GM23248 (cell line): ENCODE results near the gene ATF6. TPM values are rescaled to one million over a fixed set of nuclear protein-coding genes. Genes with fewer than 3 reads are reported as not detected.

Experiments used
- DNase-seq: peaks from one replicate; pipeline ENCODE4 v3.0.0-alpha.2; 2015
- H2AFZ ChIP-seq: fragments of 200-600 bp; sonication (generic); 2 replicates; pipeline ENCODE4 v1.6.1; 2016; ENCODE audit warnings: antibody characterized with exemption
- H3F3A ChIP-seq: fragments of 200-600 bp; sonication (generic); 2 replicates; pipeline ENCODE4 v1.6.1; 2016; ENCODE audit warnings: mild to moderate bottlenecking, antibody characterized with exemption, mixed run types; ENCODE audit not compliant: insufficient read depth
- H3K27ac ChIP-seq: fragments of 200-600 bp; sonication (generic); 2 replicates; pipeline ENCODE4 v1.5.1; 2016; ENCODE audit warnings: mild to moderate bottlenecking
- H3K27me3 ChIP-seq: fragments of 200-600 bp; sonication (generic); replicated peaks from 2 replicates; pipeline ENCODE4 v1.6.1; 2016; ENCODE audit warnings: mild to moderate bottlenecking; ENCODE audit not compliant: insufficient read depth
- H3K36me3 ChIP-seq: fragments of 200-600 bp; sonication (generic); 2 replicates; pipeline ENCODE4 v1.6.1; 2016; ENCODE audit warnings: low read depth, mild to moderate bottlenecking
- H3K4me1 ChIP-seq: fragments of 200-600 bp; sonication (generic); 2 replicates; pipeline ENCODE4 v1.6.1; 2016; ENCODE audit warnings: mild to moderate bottlenecking; ENCODE audit not compliant: insufficient read depth
- H3K4me2 ChIP-seq: fragments of 200-600 bp; sonication (generic); one replicate; pipeline ENCODE4 v1.6.1; 2016; ENCODE audit warnings: mild to moderate bottlenecking; ENCODE audit not compliant: unreplicated experiment
- H3K4me3 ChIP-seq: fragments of 200-600 bp; sonication (generic); 2 replicates; pipeline ENCODE4 v1.5.1; 2016; ENCODE audit warnings: mild to moderate bottlenecking
- H3K79me2 ChIP-seq: fragments of 200-600 bp; sonication (generic); 2 replicates; pipeline ENCODE4 v1.6.1; 2016; ENCODE audit warnings: mild to moderate bottlenecking; ENCODE audit not compliant: insufficient read depth
- H3K9ac ChIP-seq: fragments of 200-600 bp; sonication (generic); 2 replicates; pipeline ENCODE4 v1.6.1; 2016; ENCODE audit warnings: mild to moderate bottlenecking
- H3K9me2 ChIP-seq: fragments of 200-600 bp; sonication (generic); 2 replicates; pipeline ENCODE4 v1.6.1; 2016; ENCODE audit warnings: mixed run types, mild to moderate bottlenecking, moderate library complexity; ENCODE audit not compliant: insufficient read depth
- H3K9me3 ChIP-seq: fragments of 200-600 bp; sonication (generic); one replicate; pipeline ENCODE4 v1.6.1; 2017; ENCODE audit warnings: low read depth
- H4K20me1 ChIP-seq: fragments of 200-600 bp; sonication (generic); 2 replicates; pipeline ENCODE4 v1.6.0; 2016; ENCODE audit not compliant: insufficient read depth
- EZH2 ChIP-seq: fragments of 200-600 bp; sonication (generic); IDR thresholded peaks from 2 replicates; pipeline ENCODE4 v1.6.1; 2018; ENCODE audit warnings: antibody characterized with exemption, mild to moderate bottlenecking; ENCODE audit not compliant: insufficient read depth, poor library complexity, severe bottlenecking
- EZH2phosphoT487 ChIP-seq: fragments of 200-600 bp; sonication (generic); IDR thresholded peaks from 2 replicates; pipeline ENCODE4 v1.6.1; 2018; ENCODE audit warnings: antibody characterized with exemption, moderate library complexity, mild to moderate bottlenecking, low read depth; ENCODE audit not compliant: insufficient read depth
- WGBS, 2 experiments: methylation state at CpG; one replicate each; pipeline ENCODE4 v1.1.6; 2015 to 2017; ENCODE audit warnings: low lambda C conversion rate in 2 of 2, low coverage in 1 of 2; ENCODE audit errors: missing lambda C conversion rate in 2 of 2; 5-methylcytosine and 5-hydroxymethylcytosine counted together
- in situ Hi-C: fragments of 300-500 bp; cut with MboI; formaldehyde crosslinking; loops from 2 replicates; pipeline ENCODE4 v1.15.0; 2020
- polyA plus RNA-seq: library from polyadenylated mRNA; unstranded; fragments of >200 nt; fragmentation: Nextera tagmentation; extraction: Ambion mirVana; gene quantifications from 2 replicates; pipeline ENCODE4 v1.2.1, GENCODE V29; 2016
- total RNA-seq: library from RNA; depleted of rRNA; stranded (reverse); fragments of >200 nt; shearing (Covaris generic); gene quantifications from 2 replicates; pipeline ENCODE4 v1.2.3, GENCODE V29; 2014

Gene ATF6
- total and polyA plus RNA-seq, 2 experiments from 2014 or later: 14.8 to 19.8 TPM

DNA sequence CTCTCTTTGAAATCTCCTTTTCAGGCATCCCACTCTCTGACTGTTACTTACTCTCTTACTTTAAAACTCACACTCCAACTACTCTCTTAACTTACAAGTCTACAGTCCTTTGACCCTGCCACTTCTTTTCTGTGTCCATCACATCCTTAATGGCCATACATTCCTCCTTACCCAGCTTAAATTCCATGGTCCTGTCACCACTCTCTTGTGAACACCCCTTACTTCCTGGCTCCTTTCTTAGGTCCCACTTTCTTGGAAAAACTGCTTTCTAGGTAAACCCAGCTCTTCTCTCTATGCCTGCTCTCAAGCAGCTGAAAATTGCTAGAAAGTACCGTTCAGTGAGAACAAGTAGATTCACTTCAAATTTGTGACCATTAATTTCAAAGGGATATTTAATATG, 148.5 kb downstream of the ATF6 start:
- Histone ChIP-seq H3K4me1 (peaks cover 25% of the 10 kb centered on the region), H3F3A (peaks cover 22% of the 10 kb centered on the region), H3K27me3 (no peaks in the 10 kb centered on the region), H2AFZ (no peak overlapping the region), H3K79me2 (no peaks in the 10 kb centered on the region), H3K9ac (no peak overlapping the region), H3K27ac (no peak overlapping the region), H3K4me3 (no peak overlapping the region), H3K9me2 (peaks cover 3% of the 10 kb centered on the region; the same call in 1 of the 2 replicates), H3K9me3 (no peaks in the 10 kb centered on the region), H4K20me1 (no peaks in the 10 kb centered on the region), H3K36me3 (no peaks in the 10 kb centered on the region), H3K4me2 (no peak overlapping the region)
- TF ChIP-seq EZH2phosphoT487 (no peak), EZH2 (no peak)
- 94 to 96% methylated on average over 1 of the region's 1 CpG for WGBS, 2 experiments
- DNase-seq: no peak
- in situ Hi-C loops: no loop called here

DNA sequence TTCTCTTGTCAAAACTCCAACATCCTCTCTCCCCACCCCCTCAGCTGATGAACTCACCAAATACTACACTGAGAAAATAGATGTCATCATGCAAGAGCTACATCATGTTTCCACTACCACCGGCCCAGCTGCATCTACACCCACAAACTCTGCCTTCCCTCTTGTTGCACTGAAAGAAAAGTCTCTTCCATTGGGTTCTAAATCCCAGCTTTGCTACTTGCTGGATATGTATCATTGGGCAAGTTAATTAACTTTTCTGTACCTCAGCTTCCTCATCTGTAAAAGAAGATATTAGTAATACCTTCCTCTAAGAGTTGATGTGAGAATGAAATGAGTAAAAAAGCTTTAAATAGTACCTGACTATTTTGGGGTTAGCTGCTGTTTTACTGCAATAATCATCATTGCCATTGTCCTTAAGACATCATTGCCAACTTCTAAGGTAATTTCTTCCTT, 149.0 kb downstream of the ATF6 start:
- Histone ChIP-seq H4K20me1 (no peaks in the 10 kb centered on the region), H2AFZ (no peak overlapping the region), H3K27me3 (no peaks in the 10 kb centered on the region), H3K4me3 (no peak overlapping the region), H3K9me3 (no peaks in the 10 kb centered on the region), H3K9me2 (peaks cover 3% of the 10 kb centered on the region; the same call in 1 of the 2 replicates), H3K79me2 (no peaks in the 10 kb centered on the region), H3K4me1 (peaks cover 24% of the 10 kb centered on the region), H3F3A (peaks cover 21% of the 10 kb centered on the region), H3K36me3 (no peaks in the 10 kb centered on the region), H3K9ac (no peak overlapping the region), H3K4me2 (no peak overlapping the region), H3K27ac (no peak overlapping the region)
- in situ Hi-C loops: no loop called here
- 93 to 94% methylated on average over 1 of the region's 1 CpG for WGBS, 2 experiments
- peak; percentile 24 for DNase-seq
- no peak for TF ChIP-seq EZH2phosphoT487
- no peak for TF ChIP-seq EZH2

DNA sequence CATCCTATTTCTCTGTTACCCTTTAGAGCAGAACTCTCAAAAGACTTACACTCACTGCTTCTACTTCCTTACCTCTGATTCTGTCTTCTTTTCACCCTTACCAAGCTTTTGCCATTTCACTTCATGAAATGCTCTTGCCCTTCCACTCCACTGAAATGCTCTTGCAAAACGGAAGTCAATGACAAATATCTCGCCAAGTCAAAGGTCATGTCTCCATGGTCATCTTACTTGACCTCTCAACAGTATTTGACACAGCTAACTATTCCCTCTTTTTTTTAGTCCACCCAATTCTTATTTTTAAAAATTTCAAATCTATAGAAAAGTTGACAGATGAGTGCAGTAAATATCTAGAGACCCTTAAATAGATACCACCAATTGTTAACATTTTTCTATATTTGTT, 149.9 kb downstream of the ATF6 start:
- Histone ChIP-seq H2AFZ (no peak overlapping the region), H3K9me2 (peaks cover 3% of the 10 kb centered on the region; the same call in 1 of the 2 replicates), H3F3A (peaks cover 19% of the 10 kb centered on the region), H3K9ac (no peak overlapping the region), H3K4me1 (peaks cover 19% of the 10 kb centered on the region), H3K36me3 (no peaks in the 10 kb centered on the region), H3K4me3 (no peak overlapping the region), H3K4me2 (no peak overlapping the region), H3K27me3 (no peaks in the 10 kb centered on the region), H4K20me1 (no peaks in the 10 kb centered on the region), H3K79me2 (no peaks in the 10 kb centered on the region), H3K9me3 (no peaks in the 10 kb centered on the region), H3K27ac (no peak overlapping the region)
- in situ Hi-C loops: no loop called here
- WGBS, 2 experiments: 60 to 69% methylated on average over 2 of the region's 2 CpGs
- TF ChIP-seq EZH2phosphoT487 (no peak), EZH2 (no peak)
- no peak for DNase-seq

DNA sequence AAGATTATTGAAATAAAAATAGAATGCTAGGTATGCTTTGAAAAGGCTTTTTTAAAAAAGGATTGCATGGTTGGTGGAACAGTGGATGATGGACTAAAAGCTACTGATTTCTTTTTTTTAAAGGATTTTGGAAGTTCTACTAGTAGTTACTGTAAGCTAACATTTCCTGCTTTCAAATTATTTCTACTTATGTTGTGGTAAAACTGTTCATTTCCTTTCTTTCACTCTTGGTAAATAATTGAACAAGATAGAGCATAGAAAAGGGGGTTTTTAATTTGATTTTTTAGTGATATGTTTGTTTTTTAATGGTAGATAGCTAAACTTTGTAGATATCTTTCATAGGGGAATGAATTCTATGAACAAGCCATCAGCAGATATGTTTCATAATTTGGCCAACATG, 153.1 kb downstream of the ATF6 start:
- Histone ChIP-seq H2AFZ (no peak overlapping the region), H3K27ac (no peak overlapping the region), H3K9me2 (peaks cover 3% of the 10 kb centered on the region; the same call in 1 of the 2 replicates), H3K4me2 (no peak overlapping the region), H3K4me3 (no peak overlapping the region), H3F3A (peaks cover 27% of the 10 kb centered on the region), H3K9ac (no peak overlapping the region), H3K79me2 (no peaks in the 10 kb centered on the region), H3K4me1 (peaks cover 22% of the 10 kb centered on the region), H3K9me3 (no peaks in the 10 kb centered on the region), H3K36me3 (no peaks in the 10 kb centered on the region), H4K20me1 (no peaks in the 10 kb centered on the region), H3K27me3 (no peaks in the 10 kb centered on the region)
- no peak for DNase-seq
- in situ Hi-C loops: no loop called here
- TF ChIP-seq EZH2phosphoT487 (no peak), EZH2 (no peak)

DNA sequence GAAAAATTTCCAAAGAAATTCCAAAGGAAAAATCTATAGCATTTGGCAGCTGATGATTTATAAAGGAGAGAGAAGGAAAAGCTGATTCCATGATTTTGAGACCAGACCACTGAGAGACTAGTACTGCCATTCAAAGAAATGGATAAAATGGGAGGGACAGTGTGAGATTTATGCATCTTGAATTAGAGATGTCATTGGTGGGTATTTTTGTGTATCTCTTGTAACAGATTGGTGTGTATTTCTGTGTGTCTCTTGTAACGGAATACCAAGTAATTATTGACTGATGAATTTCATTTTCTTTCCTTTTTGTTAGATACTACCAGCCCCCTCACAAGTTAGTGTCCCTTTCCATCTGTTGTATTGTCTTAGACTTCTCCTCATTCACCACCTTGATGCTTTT, 155.4 kb downstream of the ATF6 start:
- no peak overlapping the region for H2AFZ ChIP-seq
- in situ Hi-C loops: no loop called here
- no peaks in the 10 kb centered on the region for H3K27me3 ChIP-seq
- H3F3A ChIP-seq: peaks cover 23% of the 10 kb centered on the region
- peak overlapping the region; percentile 92 for H3K27ac ChIP-seq
- H4K20me1 ChIP-seq: no peaks in the 10 kb centered on the region
- H3K9me3 ChIP-seq: no peaks in the 10 kb centered on the region
- TF ChIP-seq EZH2phosphoT487: no peak
- no peak for TF ChIP-seq EZH2
- no peak overlapping the region for H3K4me3 ChIP-seq
- peak overlapping the region; percentile 27 for H3K4me2 ChIP-seq
- no peaks in the 10 kb centered on the region for H3K79me2 ChIP-seq
- DNase-seq: no peak
- peaks cover 2% of the 10 kb centered on the region; the same call in 1 of the 2 replicates for H3K9me2 ChIP-seq
- 71 to 86% methylated on average over 1 of the region's 1 CpG for WGBS, 2 experiments
- no peaks in the 10 kb centered on the region for H3K36me3 ChIP-seq
- peaks cover 22% of the 10 kb centered on the region for H3K4me1 ChIP-seq
- no peak overlapping the region for H3K9ac ChIP-seq
